HepG2 (cell line): ENCODE data around the gene ARHGAP30. TPM values are rescaled to one million over a fixed set of nuclear protein-coding genes. Genes with fewer than 3 reads are reported as not detected.

Experiments used
- ATAC-seq: fragments of 200-7000 bp; cut with Tn5 transposase; 3 replicates; pipeline ENCODE4 v1.9.1; 2020; ENCODE audit warnings: mild to moderate bottlenecking, moderate library complexity
- BruUV-seq: library from RNA; stranded (reverse); fragments of 400-500 nt; replicated peaks from 2 replicates; lab custom pipeline; 2021; lab: Mats Ljungman, UMichigan
- CTCF ChIA-PET: fragments of 300-600 bp; formaldehyde crosslinking; extraction: SDS; loops from one replicate; lab custom pipeline; 2021; ENCODE audit warnings: low total read pairs, inconsistent platforms, low intra/inter-chr PET ratio; lab: Yijun Ruan, JAX
- POLR2A ChIA-PET: fragments of 350-600 bp; sonication (Branson Sonifier 250); formaldehyde crosslinking; loops from one replicate; lab custom pipeline; 2020; ENCODE audit warnings: antibody characterized with exemption, inconsistent platforms; lab: Yijun Ruan, JAX
- DNase-seq: peaks from one replicate; pipeline ENCODE4 v3.0.0-alpha.2; 2015; ENCODE audit warnings: low spot score
- FAIRE-seq: peaks from 3 replicates; lab custom pipeline; 2011; peaks lifted over from hg19 to GRCh38; lab: Jason Lieb, UNC
- H2AFZ ChIP-seq: one replicate; pipeline ENCODE4 v1.6.1; 2011; ENCODE audit warnings: low read length, inconsistent platforms
- H3K27ac ChIP-seq: fragments of 300-600 bp; 3 replicates; pipeline ENCODE4 v1.8.0; 2011; ENCODE audit warnings: mixed run types, mild to moderate bottlenecking, mixed read lengths, low read length, inconsistent platforms; ENCODE audit not compliant: insufficient read depth; ENCODE audit errors: extremely low read length
- H3K27me3 ChIP-seq, 2 experiments: fragments of 200-600 bp in 1 of 2; 2 replicates in 1 of 2; 3 replicates in 1 of 2; pipeline versions ENCODE4 v1.6.0 to v1.8.0; 2011; ENCODE audit warnings: low read length in 2 of 2, mild to moderate bottlenecking in 2 of 2, moderate library complexity in 2 of 2, inconsistent platforms in 1 of 2; ENCODE audit not compliant: insufficient read depth in 2 of 2, control insufficient read depth in 1 of 2
- H3K36me3 ChIP-seq, 2 experiments: fragments of 200-600 bp in 1 of 2; replicated peaks in 1 of 2; 2 replicates in 1 of 2; 3 replicates in 1 of 2; pipeline versions ENCODE4 v1.5.1 to v1.8.0; 2011; ENCODE audit warnings: low read length in 2 of 2, inconsistent platforms in 1 of 2; ENCODE audit not compliant: insufficient read depth in 2 of 2, control insufficient read depth in 1 of 2
- H3K4me1 ChIP-seq: 2 replicates; pipeline ENCODE4 v1.5.1; 2012; ENCODE audit warnings: low read length, inconsistent platforms; ENCODE audit not compliant: insufficient read depth
- H3K4me2 ChIP-seq: 2 replicates; pipeline ENCODE4 v1.6.0; 2011; ENCODE audit warnings: low read depth, low read length, inconsistent platforms
- H3K4me3 ChIP-seq, 3 experiments: fragments of 200-600 bp in 1 of 3; sonication (generic), shearing (Covaris generic) in 1 of 3; replicated peaks in 1 of 3; 2 replicates each; pipeline ENCODE4 v1.5.1; 2011 to 2016; ENCODE audit warnings: low read length in 3 of 3, inconsistent platforms in 2 of 3, low read depth in 2 of 3, mild to moderate bottlenecking in 2 of 3, control low read depth in 1 of 3, mixed read lengths in 1 of 3; ENCODE audit not compliant: insufficient read depth in 1 of 3
- H3K79me2 ChIP-seq: one replicate; pipeline ENCODE4 v1.6.1; 2011; ENCODE audit warnings: low read length, inconsistent platforms; ENCODE audit not compliant: insufficient read depth
- H3K9ac ChIP-seq: 2 replicates; pipeline ENCODE4 v1.6.0; 2011; ENCODE audit warnings: mild to moderate bottlenecking, low read depth, low read length, inconsistent platforms; ENCODE audit not compliant: insufficient read depth
- H3K9me3 ChIP-seq: 2 replicates; pipeline ENCODE4 v1.5.1; 2012; ENCODE audit warnings: mild to moderate bottlenecking, low read length
- H4K20me1 ChIP-seq: 2 replicates; pipeline ENCODE4 v1.6.0; 2011; ENCODE audit warnings: inconsistent platforms, mild to moderate bottlenecking, low read length, moderate library complexity; ENCODE audit not compliant: insufficient read depth
- ATF7-NPFF ChIP-seq: sonication (generic); formaldehyde crosslinking; IDR thresholded peaks from 2 replicates; pipeline ENCODE4 v1.8.1; 2023; ENCODE audit warnings: mild to moderate bottlenecking, low read depth, missing genetic modification reagents, moderate library complexity
- BHLHE40 ChIP-seq: IDR thresholded peaks from 2 replicates; pipeline ENCODE4 v1.6.1; 2011; ENCODE audit warnings: low read length, improper control_type of control experiment
- CCAR2 ChIP-seq: fragments of 200-400 bp; formaldehyde crosslinking; optimal IDR thresholded peaks from 2 replicates; pipeline ENCODE3; 2018; ENCODE audit warnings: low read depth, mild to moderate bottlenecking, low read length, moderate library complexity
- HOXA7 ChIP-seq: sonication (generic); formaldehyde crosslinking; IDR thresholded peaks from 2 replicates; pipeline ENCODE4 v1.8.1; 2022; ENCODE audit warnings: mild to moderate bottlenecking, missing genetic modification reagents, moderate library complexity
- MXD4 ChIP-seq: IDR thresholded peaks from 2 replicates; pipeline ENCODE4 v1.6.1; 2016; ENCODE audit warnings: mild to moderate bottlenecking, missing biosample characterization, missing genetic modification reagents
- NFIC ChIP-seq: IDR thresholded peaks from 2 replicates; pipeline ENCODE4 v1.6.1; 2012; ENCODE audit warnings: mild to moderate bottlenecking, low read length, inconsistent platforms
- PCBP2 ChIP-seq: fragments of 200-400 bp; formaldehyde crosslinking; optimal IDR thresholded peaks from 2 replicates; pipeline ENCODE3; 2018; ENCODE audit warnings: low read length, low read depth; ENCODE audit not compliant: poor library complexity, severe bottlenecking
- POGZ ChIP-seq: sonication (generic); formaldehyde crosslinking; IDR thresholded peaks from 2 replicates; pipeline ENCODE4 v1.4.0; 2020; ENCODE audit warnings: mild to moderate bottlenecking, missing genetic modification reagents
- POLR2AphosphoS2 ChIP-seq: IDR thresholded peaks from 2 replicates; pipeline ENCODE4 v1.6.1; 2011; ENCODE audit warnings: low read depth, low read length, improper control_type of control experiment
- RCOR2 ChIP-seq: IDR thresholded peaks from 2 replicates; pipeline ENCODE4 v1.6.1; 2016; ENCODE audit warnings: missing biosample characterization, missing genetic modification reagents
- SIX1 ChIP-seq: sonication (generic); formaldehyde crosslinking; IDR thresholded peaks from 2 replicates; pipeline ENCODE4 v1.4.0; 2020; ENCODE audit warnings: missing genetic modification reagents, borderline replicate concordance
- ZFP36L1 ChIP-seq: sonication (generic); formaldehyde crosslinking; IDR thresholded peaks from 2 replicates; pipeline ENCODE4 v1.8.0; 2022; ENCODE audit warnings: mild to moderate bottlenecking, missing genetic modification reagents, moderate library complexity
- ZFY ChIP-seq: sonication (generic); formaldehyde crosslinking; IDR thresholded peaks from 2 replicates; pipeline ENCODE4 v1.4.0; 2020; ENCODE audit warnings: missing genetic modification reagents
- ZNF430 ChIP-seq: sonication (generic); formaldehyde crosslinking; IDR thresholded peaks from 2 replicates; pipeline ENCODE4 v1.9.0; 2021; ENCODE audit warnings: mild to moderate bottlenecking, missing genetic modification reagents
- ZNF432 ChIP-seq: sonication (generic); formaldehyde crosslinking; IDR thresholded peaks from 2 replicates; pipeline ENCODE4 v1.5.0; 2020; ENCODE audit warnings: missing genetic modification reagents, mild to moderate bottlenecking, borderline replicate concordance
- WGBS: methylation state at CpG from one replicate; pipeline ENCODE4 v1.1.6; 2017; ENCODE audit warnings: low lambda C conversion rate; 5-methylcytosine and 5-hydroxymethylcytosine counted together
- in situ Hi-C: cut with HindIII; loops from 2 replicates; pipeline ENCODE4 v1.10.0; 2017; ENCODE audit warnings: low pct_unique_long_range_greater_than_20kb; ENCODE audit not compliant: extremely low pct_ligation_motif_present
- intact Hi-C: fragments of 100-400 bp; cut with micrococcal nuclease; formaldehyde crosslinking; loops from one replicate; pipeline ENCODE4 v1.10.0; 2022; ENCODE audit not compliant: unreplicated experiment
- polyA plus RNA-seq, 8 experiments: library from polyadenylated mRNA; depleted of rRNA in 3 of 8; stranded (reverse) in 7 of 8; unstranded in 1 of 8; fragments of >200 nt; fragmentation: Illumina TruSeq in 4 of 8; extraction: Trizol in 4 of 8; gene quantifications; 2 replicates each; pipeline versions ENCODE4 v1.2.1 to v1.2.3, GENCODE V29; 2011 to 2016; ENCODE audit warnings: low read depth in 4 of 8, missing spikeins in 1 of 8, mixed read lengths in 1 of 8; ENCODE audit not compliant: insufficient read depth in 1 of 8
- total RNA-seq, 5 experiments: library from RNA; depleted of rRNA; stranded (reverse); fragments of >200 nt; fragmentation: Illumina TruSeq; extraction: Trizol; gene quantifications; 2 replicates each; pipeline ENCODE4 v1.2.3, GENCODE V29; 2016; ENCODE audit warnings: low read depth in 1 of 5
- TF ChIP-seq, protein P1 (sequence below): sonication (generic); formaldehyde crosslinking; IDR thresholded peaks from 2 replicates; pipeline ENCODE4 v1.5.0; 2020; ENCODE audit warnings: missing genetic modification reagents, mild to moderate bottlenecking, borderline replicate concordance

The ARHGAP30 gene
- total and polyA plus RNA-seq, 2 of the 13 experiments (the other 11 are each of a cell fraction or from before 2014, with no cell fraction given) = 0.13 to 0.20 TPM

DNA sequence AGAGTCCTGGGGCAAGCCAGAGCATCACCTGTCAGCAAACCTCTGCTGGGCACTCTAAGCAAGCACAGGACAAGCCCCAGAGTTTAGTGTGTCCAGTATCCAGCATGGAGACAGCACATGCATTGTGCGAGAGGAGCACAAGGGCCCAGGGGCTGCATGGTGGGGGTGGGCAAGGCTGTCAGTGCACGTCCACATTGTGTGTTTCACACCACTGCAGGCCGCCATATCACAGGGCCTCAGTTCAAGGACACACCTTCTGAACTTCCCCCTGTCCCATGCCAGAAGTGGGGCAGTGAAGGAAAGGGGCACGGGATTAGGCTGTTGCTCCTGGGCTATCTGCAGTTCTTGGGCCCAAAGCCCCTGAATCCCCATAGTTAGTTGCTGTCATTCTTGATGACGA lies 30.1 kb downstream of the ARHGAP30 start:
- ATAC-seq (no peak), FAIRE-seq (no peak), DNase-seq (no peak)
- Histone ChIP-seq H3K4me3 (no peak overlapping the region), H3K9ac (no peak overlapping the region), H2AFZ (no peak overlapping the region), H3K4me2 (no peak overlapping the region), H3K4me1 (peaks cover 23% of the 10 kb centered on the region), H3K36me3 (peaks cover 13 to 39% of the 10 kb centered on the region in 2 experiments), H3K79me2 (peaks cover 5% of the 10 kb centered on the region), H3K27ac (no peak overlapping the region), H3K27me3 (no peaks in the 10 kb centered on the region), H4K20me1 (no peaks in the 10 kb centered on the region), H3K9me3 (no peaks in the 10 kb centered on the region)
- TF ChIP-seq PCBP2 (no peak), BHLHE40 (no peak), ZNF432 (CRISPR knock-in tag) (no peak), NFIC (no peak), POLR2AphosphoS2 (no peak), HOXA7 (CRISPR knock-in tag) (no peak)
- POLR2A ChIA-PET = no interaction called here
- intact Hi-C loops (no loop called here), in situ Hi-C loops (no loop called here)
- no TSS peak for BruUV-seq
- 94% methylated on average over 5 of the region's 5 CpGs for WGBS
- CTCF ChIA-PET = no interaction called here

DNA sequence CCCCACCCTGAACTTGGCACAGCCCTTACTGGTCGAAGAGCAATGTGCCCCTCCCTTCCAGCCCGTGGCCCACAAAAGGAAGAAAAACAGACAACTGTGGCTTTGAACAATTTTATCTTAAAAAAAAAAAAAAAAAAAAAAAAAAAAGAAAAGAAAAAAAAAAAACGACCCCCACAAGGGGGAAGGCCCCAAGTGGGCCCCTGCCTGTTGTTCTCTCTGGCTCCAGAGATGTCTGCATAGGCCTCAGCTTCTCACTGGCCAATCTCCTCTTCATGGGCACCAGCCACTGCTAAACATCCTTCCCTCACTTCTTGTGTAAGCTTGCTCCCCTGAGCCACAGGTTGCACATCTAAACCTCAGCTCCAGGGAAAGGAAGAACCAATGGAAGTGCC lies 30.5 kb downstream of the ARHGAP30 start:
- peaks cover 13 to 39% of the 10 kb centered on the region in 2 experiments for H3K36me3 ChIP-seq
- peaks cover 19% of the 10 kb centered on the region for H3K4me1 ChIP-seq
- no peak for TF ChIP-seq ATF7-NPFF (CRISPR knock-in tag)
- TF ChIP-seq ZFY (CRISPR knock-in tag) = no peak
- TF ChIP-seq MXD4 (CRISPR knock-in tag) = no peak
- no peak for TF ChIP-seq RCOR2 (CRISPR knock-in tag)
- no peak for TF ChIP-seq ZFP36L1 (CRISPR knock-in tag)
- no peak for TF ChIP-seq SIX1 (CRISPR knock-in tag)
- no peak for TF ChIP-seq POGZ (CRISPR knock-in tag)
- TF ChIP-seq CCAR2 = no peak
- no peak for TF ChIP-seq ZNF430 (CRISPR knock-in tag)
- TF ChIP-seq, protein P1, sequence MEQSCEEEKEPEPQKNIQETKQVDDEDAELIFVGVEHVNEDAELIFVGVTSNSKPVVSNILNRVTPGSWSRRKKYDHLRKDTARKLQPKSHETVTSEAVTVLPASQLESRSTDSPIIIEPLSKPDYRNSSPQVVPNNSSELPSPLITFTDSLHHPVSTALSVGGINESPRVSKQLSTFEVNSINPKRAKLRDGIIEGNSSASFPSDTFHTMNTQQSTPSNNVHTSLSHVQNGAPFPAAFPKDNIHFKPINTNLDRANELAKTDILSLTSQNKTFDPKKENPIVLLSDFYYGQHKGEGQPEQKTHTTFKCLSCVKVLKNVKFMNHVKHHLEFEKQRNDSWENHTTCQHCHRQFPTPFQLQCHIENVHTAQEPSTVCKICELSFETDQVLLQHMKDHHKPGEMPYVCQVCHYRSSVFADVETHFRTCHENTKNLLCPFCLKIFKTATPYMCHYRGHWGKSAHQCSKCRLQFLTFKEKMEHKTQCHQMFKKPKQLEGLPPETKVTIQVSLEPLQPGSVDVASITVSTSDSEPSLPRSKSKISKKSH (CRISPR knock-in tag) = no peak
- TF ChIP-seq, all 625 proteins: peak for 0
- ChIA-PET POLR2A (no interaction called here), CTCF (no interaction called here)
- 79% methylated on average over 3 of the region's 3 CpGs for WGBS
- Histone ChIP-seq H3K9me3 (no peaks in the 10 kb centered on the region), H3K27me3 (no peaks in the 10 kb centered on the region), H3K4me2 (no peak overlapping the region), H4K20me1 (no peaks in the 10 kb centered on the region), H2AFZ (no peak overlapping the region), H3K4me3 (no peak overlapping the region), H3K9ac (no peak overlapping the region), H3K79me2 (peaks cover 1% of the 10 kb centered on the region), H3K27ac (no peak overlapping the region)
- ATAC-seq (no peak), FAIRE-seq (no peak), DNase-seq (no peak)
- no TSS peak for BruUV-seq
- in situ Hi-C loops (no loop called here), intact Hi-C loops (no loop called here)
